Fibroblast of the aortic adventitia (primary cell): ENCODE data around the gene TMEM61. TPM values are rescaled to one million over a fixed set of nuclear protein-coding genes. Genes with fewer than 3 reads are reported as not detected.
A peak's percentile ranks its signal among the peaks of the same experiment; 100 is the strongest.

ENCODE experiments used
- DNase-seq: peaks from one replicate; pipeline ENCODE4 v3.0.0-alpha.2; 2010; ENCODE audit warnings: low read depth
- H3K4me3 ChIP-seq: 2 replicates; pipeline ENCODE4 v1.5.1; 2011; ENCODE audit warnings: low read depth, mild to moderate bottlenecking, control low read depth, low read length, moderate library complexity
- total RNA-seq: library from RNA; depleted of rRNA; stranded (reverse); fragments of >200 nt; gene quantifications from 2 replicates; pipeline ENCODE4 v1.2.3, GENCODE V29; 2012; ENCODE audit warnings: low replicate concordance
- TF ChIP-seq, protein P1 (sequence below): IDR thresholded peaks from 2 replicates; pipeline ENCODE4 v1.5.1; 2011; ENCODE audit warnings: mild to moderate bottlenecking, low read length, control low read depth, inconsistent platforms; ENCODE audit not compliant: insufficient read depth

The TMEM61 gene
- total RNA-seq, 1 donor, result 0.18 TPM

GRCh38 chr1:54988975-54989374 is 8.5 kb downstream of the TMEM61 start:
- TF ChIP-seq, protein P1, sequence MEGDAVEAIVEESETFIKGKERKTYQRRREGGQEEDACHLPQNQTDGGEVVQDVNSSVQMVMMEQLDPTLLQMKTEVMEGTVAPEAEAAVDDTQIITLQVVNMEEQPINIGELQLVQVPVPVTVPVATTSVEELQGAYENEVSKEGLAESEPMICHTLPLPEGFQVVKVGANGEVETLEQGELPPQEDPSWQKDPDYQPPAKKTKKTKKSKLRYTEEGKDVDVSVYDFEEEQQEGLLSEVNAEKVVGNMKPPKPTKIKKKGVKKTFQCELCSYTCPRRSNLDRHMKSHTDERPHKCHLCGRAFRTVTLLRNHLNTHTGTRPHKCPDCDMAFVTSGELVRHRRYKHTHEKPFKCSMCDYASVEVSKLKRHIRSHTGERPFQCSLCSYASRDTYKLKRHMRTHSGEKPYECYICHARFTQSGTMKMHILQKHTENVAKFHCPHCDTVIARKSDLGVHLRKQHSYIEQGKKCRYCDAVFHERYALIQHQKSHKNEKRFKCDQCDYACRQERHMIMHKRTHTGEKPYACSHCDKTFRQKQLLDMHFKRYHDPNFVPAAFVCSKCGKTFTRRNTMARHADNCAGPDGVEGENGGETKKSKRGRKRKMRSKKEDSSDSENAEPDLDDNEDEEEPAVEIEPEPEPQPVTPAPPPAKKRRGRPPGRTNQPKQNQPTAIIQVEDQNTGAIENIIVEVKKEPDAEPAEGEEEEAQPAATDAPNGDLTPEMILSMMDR, result no peak
- H3K4me3 ChIP-seq, result no peak overlapping the region
- no peak for DNase-seq

DNA sequence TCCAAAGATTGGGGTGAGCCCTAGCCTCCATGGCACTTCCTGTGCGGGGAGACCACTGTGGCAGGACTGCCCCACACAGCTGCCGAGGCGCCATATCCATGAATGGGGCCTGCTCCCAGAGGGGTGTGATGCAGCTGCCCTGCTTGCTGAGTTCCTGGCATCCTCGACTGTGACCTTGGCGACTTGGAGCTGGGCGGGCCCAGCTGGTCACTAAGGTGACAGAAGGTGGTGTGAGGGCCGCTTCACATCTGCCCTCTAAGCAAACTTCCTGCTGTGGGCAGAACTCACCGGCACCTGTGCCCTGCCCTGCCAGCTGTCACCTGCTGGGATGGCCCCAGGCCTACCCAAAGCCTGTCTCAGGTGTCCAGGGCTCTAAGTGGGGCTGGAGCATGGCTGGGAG is 9.0 kb downstream of the TMEM61 start:
- DNase-seq, result no peak
- TF ChIP-seq, protein P1, result no peak
- H3K4me3 ChIP-seq, result no peak overlapping the region

- no peak overlapping the region for H3K4me3 ChIP-seq
- TF ChIP-seq, protein P1, result no peak
- peak; percentile 35 for DNase-seq
These were observed 9.8 kb downstream of the TMEM61 start for GRCh38 chr1:54989968-54990810.

DNA sequence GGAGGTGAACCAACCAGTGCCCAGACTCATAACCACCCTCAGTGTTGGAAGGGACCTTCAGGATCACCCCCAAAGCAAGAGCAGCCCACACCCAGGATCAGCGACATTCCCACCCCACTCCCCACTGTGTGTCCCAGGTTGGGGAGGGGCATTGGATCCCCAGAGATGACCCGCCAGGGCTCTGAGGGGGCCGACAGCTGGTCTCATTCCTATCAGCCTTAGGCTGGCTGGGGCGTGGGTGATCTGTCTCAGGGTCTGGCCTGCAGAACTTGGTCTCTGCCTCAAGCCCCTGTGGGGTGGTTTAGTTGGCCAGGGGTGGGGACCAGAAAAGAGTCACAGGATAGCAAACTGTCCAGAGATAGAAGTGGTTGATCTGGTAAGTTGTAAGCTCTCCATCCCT is 10.5 kb downstream of the TMEM61 start:
- DNase-seq, result no peak
- H3K4me3 ChIP-seq, result no peak overlapping the region
- TF ChIP-seq, protein P1, result no peak

DNA sequence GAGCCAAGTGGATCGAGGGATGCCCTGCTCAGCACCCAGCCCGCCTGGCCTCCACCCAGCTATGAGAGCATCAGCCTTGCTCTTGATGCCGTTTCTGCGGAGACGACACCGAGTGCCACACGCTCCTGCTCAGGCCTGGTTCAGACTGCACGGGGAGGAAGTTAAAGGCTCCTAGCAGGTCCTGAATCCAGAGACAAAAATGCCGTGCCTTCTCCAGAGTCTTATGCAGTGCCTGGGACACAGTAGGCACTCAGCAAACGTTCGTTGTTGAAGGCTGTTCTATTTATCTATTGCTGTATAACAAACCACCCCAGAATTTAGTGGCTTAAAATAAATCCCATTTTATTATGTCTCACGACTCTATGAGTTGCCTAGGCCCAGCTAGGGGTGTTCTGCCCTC is 11.5 kb downstream of the TMEM61 start:
- H3K4me3 ChIP-seq, result no peak overlapping the region
- TF ChIP-seq, protein P1, result no peak
- DNase-seq, result no peak

GRCh38 chr1:54993140-54993539 is 12.7 kb downstream of the TMEM61 start:
- DNase-seq, result no peak
- TF ChIP-seq, protein P1, result no peak
- H3K4me3 ChIP-seq, result no peak overlapping the region
